ENCODE data around the gene PTPRH. TPM values are rescaled to one million over a fixed set of nuclear protein-coding genes. Genes with fewer than 3 reads are reported as not detected.

PTPRH gene
- total RNA-seq, 1 donor from 2014 or later, result not detected

GRCh38 chr19:55251341-55252081 is 42.2 kb upstream of the PTPRH start:
- no peak for TF ChIP-seq CTCF (IDR thresholded peaks at IDR 0.05)
- H3K4me3 Mint-ChIP-seq (ENCODE audit: unreplicated experiment), result no peak overlapping the region
- no peak for DNase-seq (ENCODE audit: extremely low spot score, unreplicated experiment)
- no peak overlapping the region for H3K27ac Mint-ChIP-seq (ENCODE audit: unreplicated experiment)
- H3K36me3 Mint-ChIP-seq (ENCODE audit: unreplicated experiment), result no peaks in the 10 kb centered on the region
- H3K4me1 Mint-ChIP-seq (ENCODE audit: unreplicated experiment), result peaks cover 42% of the 10 kb centered on the region
- no peaks in the 10 kb centered on the region for H3K9me3 Mint-ChIP-seq (ENCODE audit: unreplicated experiment)
- H3K27me3 Mint-ChIP-seq (ENCODE audit: unreplicated experiment), result no peaks in the 10 kb centered on the region

GRCh38 chr19:55250262-55251036 is 41.1 kb upstream of the PTPRH start:
- DNase-seq (ENCODE audit: extremely low spot score, unreplicated experiment), result no peak
- H3K36me3 Mint-ChIP-seq (ENCODE audit: unreplicated experiment), result no peaks in the 10 kb centered on the region

GRCh38 chr19:55249841-55250240 is 40.5 kb upstream of the PTPRH start:
- H3K36me3 Mint-ChIP-seq (ENCODE audit: unreplicated experiment), result peaks cover 4% of the 10 kb centered on the region
- peaks cover 26% of the 10 kb centered on the region for H3K4me1 Mint-ChIP-seq (ENCODE audit: unreplicated experiment)
- H3K9me3 Mint-ChIP-seq (ENCODE audit: unreplicated experiment), result no peaks in the 10 kb centered on the region
- DNase-seq (ENCODE audit: extremely low spot score, unreplicated experiment), result no peak
- no peak overlapping the region for H3K27ac Mint-ChIP-seq (ENCODE audit: unreplicated experiment)
- no peak for TF ChIP-seq CTCF (IDR thresholded peaks at IDR 0.05)
- no peak overlapping the region for H3K4me3 Mint-ChIP-seq (ENCODE audit: unreplicated experiment)
- H3K27me3 Mint-ChIP-seq (ENCODE audit: unreplicated experiment), result no peaks in the 10 kb centered on the region

More at GRCh38 chr19:55250262-55251036, 41.1 kb upstream of the PTPRH start:
- Mint-ChIP-seq H3K27ac (ENCODE audit: unreplicated experiment) (no peak overlapping the region), H3K4me1 (ENCODE audit: unreplicated experiment) (peaks cover 32% of the 10 kb centered on the region), H3K9me3 (ENCODE audit: unreplicated experiment) (no peaks in the 10 kb centered on the region), H3K4me3 (ENCODE audit: unreplicated experiment) (no peak overlapping the region), H3K27me3 (ENCODE audit: unreplicated experiment) (no peaks in the 10 kb centered on the region)
- TF ChIP-seq CTCF (IDR thresholded peaks at IDR 0.05), result no peak

GRCh38 chr19:55248704-55249103 is 39.4 kb upstream of the PTPRH start:
- H3K4me3 Mint-ChIP-seq (ENCODE audit: unreplicated experiment), result no peak overlapping the region
- DNase-seq (ENCODE audit: extremely low spot score, unreplicated experiment), result no peak
- peak overlapping the region; percentile 62 for H3K27ac Mint-ChIP-seq (ENCODE audit: unreplicated experiment)
- H3K36me3 Mint-ChIP-seq (ENCODE audit: unreplicated experiment), result peaks cover 8% of the 10 kb centered on the region
- H3K27me3 Mint-ChIP-seq (ENCODE audit: unreplicated experiment), result no peaks in the 10 kb centered on the region
- H3K9me3 Mint-ChIP-seq (ENCODE audit: unreplicated experiment), result no peaks in the 10 kb centered on the region
- peaks cover 22% of the 10 kb centered on the region for H3K4me1 Mint-ChIP-seq (ENCODE audit: unreplicated experiment)
- TF ChIP-seq CTCF (IDR thresholded peaks at IDR 0.05), result no peak

- H3K9me3 Mint-ChIP-seq (ENCODE audit: unreplicated experiment), result no peaks in the 10 kb centered on the region
- H3K4me1 Mint-ChIP-seq (ENCODE audit: unreplicated experiment), result peaks cover 22% of the 10 kb centered on the region
- H3K4me3 Mint-ChIP-seq (ENCODE audit: unreplicated experiment), result no peak overlapping the region
- no peak for DNase-seq (ENCODE audit: extremely low spot score, unreplicated experiment)
- peak overlapping the region; percentile 62 for H3K27ac Mint-ChIP-seq (ENCODE audit: unreplicated experiment)
- peaks cover 10% of the 10 kb centered on the region for H3K36me3 Mint-ChIP-seq (ENCODE audit: unreplicated experiment)
- no peaks in the 10 kb centered on the region for H3K27me3 Mint-ChIP-seq (ENCODE audit: unreplicated experiment)
- TF ChIP-seq CTCF (IDR thresholded peaks at IDR 0.05), result no peak
Measured at GRCh38 chr19:55248166-55248675, 38.9 kb upstream of the PTPRH start.
